Muscle of leg (tissue), 11 donors: ENCODE results near the gene IQCN. TPM values are rescaled to one million over a fixed set of nuclear protein-coding genes. Genes with fewer than 3 reads are reported as not detected.

ENCODE experiments used
- DNase-seq: peaks from one replicate; pipeline ENCODE4 v3.0.0; 2013
- H3K27ac ChIP-seq: one replicate; pipeline ENCODE4 v1.5.1; 2013; ENCODE audit warnings: mild to moderate bottlenecking, low read length, control low read depth
- H3K27me3 ChIP-seq: one replicate; pipeline ENCODE4 v1.6.1; 2013; ENCODE audit warnings: low read length; ENCODE audit not compliant: control insufficient read depth, insufficient read depth
- H3K36me3 ChIP-seq: one replicate; pipeline ENCODE4 v1.6.1; 2013; ENCODE audit warnings: low read length; ENCODE audit not compliant: control insufficient read depth, insufficient read depth
- H3K4me1 ChIP-seq: one replicate; pipeline ENCODE4 v1.6.1; 2013; ENCODE audit warnings: low read length; ENCODE audit not compliant: control insufficient read depth, insufficient read depth
- H3K4me3 ChIP-seq: one replicate; pipeline ENCODE4 v1.5.1; 2013; ENCODE audit warnings: low read length, control low read depth
- H3K9me3 ChIP-seq: replicated peaks from 2 replicates; pipeline ENCODE4 v1.6.1; 2013; ENCODE audit warnings: low read depth, low read length; ENCODE audit not compliant: control insufficient read depth
- WGBS: methylation state at CpG from one replicate; pipeline ENCODE4 v1.1.5; 2013; ENCODE audit warnings: missing lambda C conversion rate; ENCODE audit not compliant: insufficient coverage; 5-methylcytosine and 5-hydroxymethylcytosine counted together
- polyA plus RNA-seq, 8 donors: library from polyadenylated mRNA; unstranded; fragments of 120-200 nt; gene quantifications; one replicate each; pipeline versions ENCODE4 v1.2.1 to v1.2.3, GENCODE V29; 2013; ENCODE audit warnings: inconsistent platforms in 1 of 8, low replicate concordance in 1 of 8; ENCODE audit not compliant: insufficient read length in 8 of 8, insufficient read depth in 1 of 8
- total RNA-seq: library from RNA; stranded (reverse); fragments of 120-200 nt; gene quantifications from one replicate; pipeline ENCODE4 v1.2.4, GENCODE V29; 2013

The IQCN gene
- total and polyA plus RNA-seq, 9 donors: 1.5 to 5.9 (median 3.1) TPM

DNA sequence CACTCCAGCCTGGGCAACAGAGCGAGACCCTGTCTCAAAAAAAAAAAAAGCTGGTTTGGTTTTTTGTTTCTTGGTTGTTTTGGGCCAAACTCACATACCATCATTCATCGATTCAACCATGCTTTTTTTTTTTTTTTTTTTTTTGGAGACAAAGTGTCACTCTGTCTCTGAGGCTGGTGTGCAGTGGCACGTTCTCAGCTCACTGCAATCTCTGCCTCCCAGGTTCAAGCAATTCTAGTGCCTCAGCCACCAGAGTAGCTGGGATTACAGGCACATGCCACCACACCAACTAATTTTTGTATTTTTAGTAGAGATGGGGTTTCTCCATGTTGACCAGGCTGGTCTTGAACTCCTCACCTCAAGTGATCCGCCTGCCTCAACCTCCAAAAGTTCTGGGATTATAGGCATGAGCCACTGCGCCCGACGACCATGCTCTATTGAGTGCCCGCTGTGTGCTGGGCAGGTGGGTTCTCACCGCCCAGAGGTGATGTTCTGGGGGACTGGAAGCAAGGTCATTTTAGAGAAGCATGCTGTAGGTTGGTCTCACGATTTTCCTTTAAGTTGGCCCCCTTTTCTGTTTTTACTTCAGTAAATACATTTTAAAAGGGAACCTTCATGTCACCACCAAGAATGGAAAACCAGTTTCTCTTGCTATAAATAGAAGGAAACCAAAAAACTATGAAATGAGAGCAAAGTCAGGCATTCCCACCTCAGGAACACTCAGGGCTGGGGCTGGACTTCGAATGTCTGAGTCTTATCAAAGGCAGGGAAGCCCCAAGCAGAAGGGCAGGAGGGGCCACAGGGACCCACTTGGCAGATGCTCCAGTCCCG, 15.4 kb upstream of the IQCN start:
- H3K4me1 ChIP-seq: peaks cover 53% of the 10 kb centered on the region
- H3K9me3 ChIP-seq: no peaks in the 10 kb centered on the region
- H3K4me3 ChIP-seq: no peak overlapping the region
- H3K36me3 ChIP-seq: no peaks in the 10 kb centered on the region
- peak overlapping the region; percentile 45 for H3K27ac ChIP-seq
- no peaks in the 10 kb centered on the region for H3K27me3 ChIP-seq
- peak; percentile 68 for DNase-seq
- 62% methylated on average over 5 of the region's 12 CpGs for WGBS

DNA sequence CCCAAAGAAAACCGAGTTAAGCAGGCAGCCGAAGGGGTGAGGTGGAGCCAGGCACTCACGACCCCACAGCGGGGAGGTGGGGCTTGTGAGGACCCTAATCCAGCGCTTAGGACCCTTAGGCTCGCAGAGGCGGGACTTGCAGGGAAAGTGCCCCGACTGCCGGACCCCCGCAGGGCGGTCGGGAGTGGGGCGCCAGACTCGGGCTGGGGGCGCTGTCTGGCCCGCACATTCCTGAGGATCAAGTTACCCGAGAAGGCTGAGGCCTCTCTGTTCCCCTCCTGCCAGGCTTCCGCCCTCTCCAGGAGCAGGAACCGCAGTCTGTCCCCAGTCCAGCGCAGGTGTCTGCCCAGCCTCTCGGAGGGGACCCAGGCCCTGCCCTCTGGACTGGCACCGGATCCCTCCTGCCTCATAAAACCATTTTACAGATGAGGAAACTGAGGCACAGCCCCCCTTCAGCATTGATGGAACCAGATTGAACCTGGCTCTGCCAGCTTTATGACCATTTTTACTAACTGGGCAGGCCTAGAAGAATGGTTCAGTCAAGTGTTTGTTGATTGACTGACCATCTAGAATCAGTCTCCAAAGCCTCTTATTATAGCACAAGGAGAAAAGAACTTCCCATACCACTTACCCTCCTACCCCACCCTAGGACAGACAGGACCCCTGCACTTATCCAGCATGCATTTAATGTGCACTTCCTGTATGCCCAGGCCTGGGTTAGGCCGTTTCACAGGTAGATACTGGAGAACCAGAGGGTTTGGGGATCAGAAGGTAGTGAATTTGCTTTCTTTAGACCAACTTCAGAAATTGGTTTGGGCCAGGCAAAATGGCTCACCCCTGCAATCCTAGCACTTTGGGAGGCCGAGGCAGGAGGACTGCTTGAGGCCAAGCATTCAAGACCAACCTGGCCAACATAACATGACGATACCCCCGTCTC, 13.9 kb upstream of the IQCN start:
- H3K4me1 ChIP-seq: peaks cover 49% of the 10 kb centered on the region
- 6% methylated on average over 21 of the region's 26 CpGs for WGBS
- DNase-seq: peak; percentile 54
- peak overlapping the region; percentile 53 for H3K27ac ChIP-seq
- no peak overlapping the region for H3K4me3 ChIP-seq
- no peaks in the 10 kb centered on the region for H3K9me3 ChIP-seq
- H3K36me3 ChIP-seq: no peaks in the 10 kb centered on the region
- no peaks in the 10 kb centered on the region for H3K27me3 ChIP-seq

DNA sequence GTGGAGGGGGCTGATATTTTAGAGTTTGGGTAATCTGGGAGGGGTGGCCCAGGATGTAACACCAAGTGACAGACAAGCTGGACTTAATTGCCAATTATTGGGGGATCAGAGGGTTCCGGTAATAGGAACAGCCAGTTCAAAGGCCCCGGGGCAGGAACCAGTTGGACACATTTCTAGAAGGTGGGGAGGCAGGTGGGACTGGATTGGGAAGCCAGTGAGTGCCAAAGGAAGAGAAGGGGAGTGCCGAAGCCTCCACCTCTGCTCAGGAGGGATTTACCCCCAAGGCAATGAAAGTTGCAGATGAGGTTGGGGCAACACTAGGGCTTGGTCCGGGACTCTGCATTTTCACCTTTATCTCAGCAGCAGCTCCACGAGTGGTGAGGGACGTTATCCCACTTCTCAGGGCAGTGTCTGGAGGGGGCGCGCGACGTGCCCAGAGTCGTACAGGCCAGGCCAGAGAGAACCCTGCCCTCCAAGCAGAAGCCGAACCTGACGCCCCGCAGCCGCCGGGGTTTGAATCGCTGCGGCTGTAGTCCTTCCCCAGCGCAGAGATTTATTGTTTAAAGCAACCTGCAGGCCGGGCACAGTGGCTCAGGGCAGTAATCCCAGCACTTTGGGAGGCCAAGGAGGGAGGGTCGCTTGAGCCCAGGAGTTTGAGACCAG, 12.9 kb upstream of the IQCN start:
- Histone ChIP-seq H3K4me3 (no peak overlapping the region), H3K36me3 (no peaks in the 10 kb centered on the region), H3K27ac (peak overlapping the region; percentile 16), H3K9me3 (no peaks in the 10 kb centered on the region), H3K27me3 (no peaks in the 10 kb centered on the region), H3K4me1 (peaks cover 50% of the 10 kb centered on the region)
- DNase-seq: no peak
- WGBS: 53% methylated on average over 16 of the region's 21 CpGs

DNA sequence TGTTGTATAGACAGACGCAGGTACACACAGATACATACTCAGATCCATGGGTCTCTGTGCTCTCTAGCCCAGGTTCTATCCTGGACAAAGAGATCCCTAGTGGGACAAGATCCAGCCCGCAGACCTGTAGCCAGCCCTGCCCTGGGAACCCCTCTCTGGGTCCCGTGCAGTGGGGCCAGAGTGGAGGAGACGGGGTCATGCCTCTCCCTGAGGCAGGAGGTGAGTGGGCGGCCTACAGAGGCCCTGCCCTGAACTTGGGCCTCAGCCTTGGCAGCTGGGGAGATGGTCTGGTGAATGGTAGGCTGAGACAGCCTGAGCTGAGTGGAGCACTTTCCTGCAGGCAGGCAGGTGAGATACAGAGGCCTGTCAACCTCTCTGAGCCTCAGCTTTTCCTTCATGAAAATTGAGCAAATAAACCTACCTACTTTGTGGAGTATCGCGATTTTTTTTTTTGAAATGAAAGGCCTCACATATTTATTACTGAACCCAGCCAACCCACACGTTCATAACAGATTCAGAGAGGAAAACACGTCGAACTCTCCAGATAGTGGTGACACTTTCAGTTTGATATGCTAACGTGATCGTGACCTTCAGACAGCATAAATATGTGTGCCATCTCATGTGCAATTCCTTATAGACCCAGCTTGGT, 10.6 kb upstream of the IQCN start:
- Histone ChIP-seq H3K9me3 (no peaks in the 10 kb centered on the region), H3K36me3 (no peaks in the 10 kb centered on the region), H3K4me1 (peaks cover 35% of the 10 kb centered on the region), H3K27ac (peak overlapping the region; percentile 15), H3K27me3 (no peaks in the 10 kb centered on the region), H3K4me3 (no peak overlapping the region)
- no peak for DNase-seq
- WGBS: 33% methylated on average over 8 of the region's 12 CpGs

DNA sequence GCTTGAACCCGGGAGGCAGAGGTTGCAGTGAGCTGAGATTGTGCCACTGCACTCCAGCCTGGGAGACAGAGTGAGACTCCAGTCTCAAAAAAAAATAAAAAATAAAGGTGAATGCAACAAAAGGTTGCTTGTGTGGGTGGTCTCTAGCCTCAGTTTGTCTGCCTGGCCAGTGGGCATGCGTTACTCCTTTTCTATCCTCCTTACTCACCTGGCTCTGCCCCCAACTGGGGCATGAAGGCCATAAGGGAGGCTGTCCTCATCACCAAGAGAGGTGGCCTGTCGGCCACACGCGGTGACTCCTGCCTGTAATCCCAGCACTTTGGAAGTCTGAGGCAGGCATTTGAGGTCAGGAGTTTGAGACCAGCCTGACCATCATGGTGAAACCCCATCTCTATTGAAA, 9.1 kb upstream of the IQCN start:
- DNase-seq: no peak
- H3K4me3 ChIP-seq: no peak overlapping the region
- peaks cover 12% of the 10 kb centered on the region for H3K36me3 ChIP-seq
- no peak overlapping the region for H3K27ac ChIP-seq
- H3K9me3 ChIP-seq: no peaks in the 10 kb centered on the region
- 90% methylated on average over 4 of the region's 5 CpGs for WGBS
- H3K4me1 ChIP-seq: peaks cover 41% of the 10 kb centered on the region
- H3K27me3 ChIP-seq: no peaks in the 10 kb centered on the region

DNA sequence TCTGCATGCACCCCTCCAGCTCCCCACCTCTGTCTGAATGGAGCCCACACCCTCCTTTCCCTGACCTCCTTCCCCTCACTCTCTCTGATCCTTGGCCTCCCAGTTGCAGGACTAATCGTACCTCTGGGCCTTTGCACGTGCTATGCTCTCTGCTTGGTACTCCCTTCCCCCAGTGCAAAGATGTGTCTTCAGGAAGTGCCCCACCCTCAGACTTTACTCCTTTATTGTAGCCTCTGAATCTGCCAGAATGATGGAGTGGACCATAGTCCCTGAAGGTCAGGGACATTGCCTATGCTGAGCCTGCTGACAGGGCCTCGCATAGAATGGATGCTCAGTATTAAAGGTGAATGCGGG, 8.5 kb upstream of the IQCN start:
- peak overlapping the region; percentile 100 for H3K27ac ChIP-seq
- no peaks in the 10 kb centered on the region for H3K27me3 ChIP-seq
- H3K9me3 ChIP-seq: no peaks in the 10 kb centered on the region
- peaks cover 41% of the 10 kb centered on the region for H3K4me1 ChIP-seq
- peaks cover 17% of the 10 kb centered on the region for H3K36me3 ChIP-seq
- peak overlapping the region; percentile 59 for H3K4me3 ChIP-seq
- WGBS: 63% methylated on average over 4 of the region's 4 CpGs
- DNase-seq: peak; percentile 66

DNA sequence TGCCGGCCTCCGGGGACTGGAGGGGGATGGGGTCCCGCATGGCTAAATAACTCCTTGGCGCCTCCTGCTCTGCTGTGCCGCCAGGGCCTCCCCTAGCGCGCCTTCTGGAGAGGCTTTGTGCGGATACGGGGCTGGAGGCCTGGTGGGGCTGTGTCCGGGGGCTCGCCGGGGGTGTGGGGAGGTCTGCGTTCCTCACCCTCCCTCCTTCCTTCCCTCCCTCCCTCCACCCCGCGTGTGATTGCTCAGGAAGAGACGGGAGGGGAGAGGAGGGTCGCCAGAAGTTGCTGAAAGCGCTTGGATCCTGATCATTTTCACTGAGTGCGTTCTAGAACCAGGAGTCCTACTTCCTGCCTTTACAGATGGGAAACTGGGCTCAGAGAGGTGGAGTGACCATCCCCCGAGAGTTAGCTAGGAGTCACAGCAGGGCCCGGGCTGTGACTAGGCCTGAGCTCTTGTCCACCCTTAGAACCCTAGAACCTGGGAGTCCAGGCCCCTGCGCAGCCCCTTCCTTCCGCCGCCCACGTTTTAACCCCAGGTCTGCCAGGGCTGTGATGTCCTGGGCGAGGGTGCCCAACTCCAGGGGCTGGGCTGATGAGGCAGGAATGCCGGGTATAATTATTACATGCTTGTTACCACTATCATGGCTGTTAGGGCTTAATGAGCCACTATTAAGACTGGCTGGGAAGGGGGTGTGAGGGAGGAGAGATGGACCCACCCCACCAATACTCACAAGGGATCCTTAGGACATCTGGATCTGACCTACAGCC, 8.0 kb upstream of the IQCN start:
- WGBS: 0% methylated on average over 6 of the region's 27 CpGs
- DNase-seq: peak; percentile 97
- Histone ChIP-seq H3K4me1 (peaks cover 38% of the 10 kb centered on the region), H3K36me3 (peaks cover 17% of the 10 kb centered on the region), H3K27me3 (no peaks in the 10 kb centered on the region), H3K9me3 (no peaks in the 10 kb centered on the region), H3K4me3 (peak overlapping the region; percentile 59), H3K27ac (peak overlapping the region; percentile 100)

DNA sequence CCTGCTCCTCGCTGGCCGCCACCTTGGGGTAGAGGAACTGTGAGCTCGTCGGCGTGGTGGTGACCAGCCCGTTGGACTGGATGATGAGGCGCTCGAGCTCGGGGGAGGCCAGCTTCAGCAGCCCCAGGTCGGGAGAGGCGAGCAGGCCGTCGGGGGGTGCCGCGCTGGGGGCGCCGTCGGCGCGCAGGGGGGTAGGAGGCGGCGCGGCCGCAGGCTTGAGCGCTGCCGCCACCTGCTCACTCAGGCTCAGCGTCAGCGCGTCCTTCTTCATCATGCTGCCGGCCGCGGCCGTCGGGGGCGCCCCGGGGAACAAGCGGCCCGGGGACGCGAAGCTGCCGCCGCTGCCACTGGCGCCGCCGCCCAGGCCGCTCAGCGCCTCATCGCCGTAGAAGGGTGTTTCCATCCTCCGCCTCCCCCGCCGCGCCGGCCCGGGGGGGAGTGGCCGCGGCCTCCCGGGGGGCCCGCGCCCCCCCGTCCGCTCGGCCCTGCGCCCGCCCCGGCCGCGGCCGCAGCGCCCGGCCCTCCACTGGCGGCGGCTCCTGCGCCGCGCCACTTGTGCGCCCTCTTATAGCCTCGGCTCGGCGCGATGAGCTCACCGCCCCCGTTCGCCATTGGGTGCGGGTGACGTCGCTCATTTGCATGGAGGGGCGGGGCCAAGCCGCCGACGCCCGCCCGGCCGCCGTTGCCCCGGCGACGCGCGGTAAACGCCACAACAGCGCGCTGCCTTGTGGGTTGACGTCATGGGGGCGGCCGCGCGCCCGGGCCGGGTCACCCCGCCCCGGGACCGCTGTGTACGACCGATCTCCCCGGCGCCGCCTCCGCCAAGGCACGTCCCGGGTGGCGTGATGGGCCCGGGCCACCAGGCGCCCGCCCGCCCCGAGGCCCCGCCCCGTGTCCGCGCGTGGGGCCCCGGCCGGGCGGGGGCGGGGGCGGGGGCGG, 7.1 kb upstream of the IQCN start, which contains the start of gene JUND:
Gene JUND, minus strand, starts transcription at position 541 of the 939 bp plus-strand sequence. Its CDS starts 138 bp downstream, at position 403.
- Histone ChIP-seq H3K4me1 (peaks cover 34% of the 10 kb centered on the region), H3K27ac (peak within 1 kb of the TSS; percentile 100), H3K4me3 (peak within 1 kb of the TSS; percentile 91), H3K36me3 (peaks cover 18% of the 10 kb centered on the region), H3K27me3 (no peaks in the 10 kb centered on the region), H3K9me3 (no peaks in the 10 kb centered on the region)
- DNase-seq: peak; percentile 99
- WGBS: under 1% methylated on average over 118 of the region's 138 CpGs
